Liver (tissue), 9 donors: ENCODE results near the gene CCNY. TPM values are rescaled to one million over a fixed set of nuclear protein-coding genes. Genes with fewer than 3 reads are reported as not detected.

Source experiments
- DNase-seq: peaks from one replicate; pipeline ENCODE4 v3.0.0-alpha.2; 2017; ENCODE audit warnings: low spot score
- H3K27ac ChIP-seq, 2 donors: one replicate each; pipeline ENCODE4 v1.7.0; 2013; ENCODE audit warnings: inconsistent platforms in 2 of 2, low read length in 2 of 2, control low read depth in 1 of 2, low read depth in 1 of 2, mild to moderate bottlenecking in 1 of 2
- H3K27me3 ChIP-seq, 4 donors: one replicate each; pipeline versions ENCODE4 v1.6.1 to v1.7.0; 2013; ENCODE audit warnings: low read length in 3 of 4, inconsistent platforms in 1 of 4, mild to moderate bottlenecking in 1 of 4, moderate library complexity in 1 of 4; ENCODE audit not compliant: control insufficient read depth in 4 of 4, insufficient read depth in 4 of 4
- H3K36me3 ChIP-seq, 4 donors: one replicate each; pipeline versions ENCODE4 v1.6.1 to v1.7.0; 2013; ENCODE audit warnings: low read length in 3 of 4, mild to moderate bottlenecking in 3 of 4, low read depth in 1 of 4, moderate library complexity in 1 of 4; ENCODE audit not compliant: control insufficient read depth in 4 of 4, insufficient read depth in 3 of 4
- H3K4me1 ChIP-seq, 4 donors: one replicate each; pipeline versions ENCODE4 v1.6.1 to v1.7.0; 2013; ENCODE audit warnings: low read length in 3 of 4, mild to moderate bottlenecking in 3 of 4, moderate library complexity in 1 of 4; ENCODE audit not compliant: control insufficient read depth in 4 of 4, insufficient read depth in 4 of 4
- H3K4me3 ChIP-seq, 3 donors: one replicate each; pipeline versions ENCODE4 v1.6.1 to v1.7.0; 2013; ENCODE audit warnings: low read length in 3 of 3, control low read depth in 1 of 3, low read depth in 1 of 3, mild to moderate bottlenecking in 1 of 3
- H3K9ac ChIP-seq, 2 donors: one replicate each; pipeline ENCODE4 v1.7.0; 2013; ENCODE audit warnings: low read length in 2 of 2, mild to moderate bottlenecking in 2 of 2, moderate library complexity in 2 of 2, control low read depth in 1 of 2, low read depth in 1 of 2
- H3K9me3 ChIP-seq, 4 donors: one replicate each; pipeline versions ENCODE4 v1.6.1 to v1.7.0; 2013; ENCODE audit warnings: low read length in 3 of 4; ENCODE audit not compliant: control insufficient read depth in 4 of 4
- EGR1 ChIP-seq, 2 donors: IDR thresholded peaks; 2 replicates each; pipeline ENCODE4 v1.6.1; 2016 to 2018; ENCODE audit warnings: antibody characterized with exemption in 2 of 2, low read depth in 2 of 2
- FOXA1 ChIP-seq: IDR thresholded peaks from 2 replicates; pipeline ENCODE4 v1.6.1; 2016; ENCODE audit warnings: antibody characterized with exemption
- FOXA2 ChIP-seq: IDR thresholded peaks from 2 replicates; pipeline ENCODE4 v1.6.1; 2016; ENCODE audit warnings: antibody characterized with exemption
- GABPA ChIP-seq, 2 donors: IDR thresholded peaks in 1 of 2; conservative IDR thresholded peaks in 1 of 2; 2 replicates each; pipeline ENCODE4 v1.6.1; 2016; ENCODE audit warnings: antibody characterized with exemption in 2 of 2, mild to moderate bottlenecking in 1 of 2, moderate library complexity in 1 of 2
- HNF4A ChIP-seq, 2 donors: conservative IDR thresholded peaks; 2 replicates each; pipeline ENCODE4 v1.6.1; 2016; ENCODE audit warnings: antibody characterized with exemption in 2 of 2, mild to moderate bottlenecking in 2 of 2
- HNF4G ChIP-seq: IDR thresholded peaks from 2 replicates; pipeline ENCODE4 v1.6.1; 2016; ENCODE audit warnings: antibody characterized with exemption
- NR2F2 ChIP-seq: IDR thresholded peaks from 2 replicates; pipeline ENCODE4 v1.6.1; 2016; ENCODE audit warnings: antibody characterized with exemption
- RAD21 ChIP-seq, 2 donors: IDR thresholded peaks; 2 replicates each; pipeline ENCODE4 v1.6.1; 2016; ENCODE audit warnings: antibody characterized with exemption in 2 of 2, mild to moderate bottlenecking in 2 of 2
- SP1 ChIP-seq: IDR thresholded peaks from 2 replicates; pipeline ENCODE4 v1.6.1; 2018; ENCODE audit warnings: antibody characterized with exemption, mild to moderate bottlenecking
- YY1 ChIP-seq: IDR thresholded peaks from 2 replicates; pipeline ENCODE4 v1.6.1; 2016; ENCODE audit warnings: antibody characterized with exemption, mild to moderate bottlenecking
- WGBS: extraction: QIAGEN DNeasy Blood & Tissue Kit; methylation state at CpG from one replicate; pipeline ENCODE4 v1.1.7; 2013; 5-methylcytosine and 5-hydroxymethylcytosine counted together
- polyA plus RNA-seq, 2 donors: library from polyadenylated mRNA; stranded (reverse) in 1 of 2; unstranded in 1 of 2; fragments of 200-250 nt in 1 of 2; fragments of >200 nt in 1 of 2; fragmentation: Nextera tagmentation in 1 of 2; extraction: Ambion mirVana in 1 of 2; gene quantifications; one replicate each; pipeline versions ENCODE4 v1.2.1 to v1.2.3, GENCODE V29; 2013 to 2015
- total RNA-seq, 2 donors: library from RNA; depleted of rRNA; stranded (reverse); fragments of >200 nt; gene quantifications; one replicate each; pipeline ENCODE4 v1.2.3, GENCODE V29; 2014
- TF ChIP-seq, protein P1 (sequence below): IDR thresholded peaks from 2 replicates; pipeline ENCODE4 v1.6.1; 2016; ENCODE audit warnings: antibody characterized with exemption
- TF ChIP-seq, protein P2 (sequence below): fragments of 150-350 bp; IDR thresholded peaks from 2 replicates; pipeline ENCODE4 v1.5.1; 2017; ENCODE audit warnings: improper control_type of control experiment, low read depth, low read length; ENCODE audit not compliant: missing input control
- donor health status: healthy.
- donor health status: healthy.
- donor health status: healthy.
- donor health status: healthy.
- donor health status: healthy.

CCNY gene
- total and polyA plus RNA-seq, 4 donors: 17.6 to 38.4 (median 21.8) TPM

DNA sequence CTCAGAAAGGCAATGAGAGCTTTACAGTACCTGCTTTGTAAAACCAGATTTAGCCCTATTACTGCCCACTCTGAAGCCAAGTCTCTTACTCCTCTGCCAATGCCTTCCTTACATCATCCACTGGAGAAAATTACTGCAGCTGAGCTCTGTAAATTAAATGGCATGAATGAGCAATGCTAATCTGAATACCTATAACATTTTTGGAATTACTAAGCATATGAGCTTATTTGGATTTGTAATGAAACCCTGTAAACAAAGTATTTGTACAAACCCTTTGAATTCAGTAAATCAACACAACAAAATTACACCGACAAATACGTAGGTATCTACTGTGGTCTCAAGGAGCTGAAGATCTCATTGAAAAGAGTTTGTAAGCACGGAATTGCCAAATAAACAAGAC, 12.1 kb upstream of the CCNY start (continued):
- TF ChIP-seq FOXA2: no peak
- TF ChIP-seq FOXA1: no peak
- TF ChIP-seq GABPA (IDR thresholded peaks at IDR 0.05 in 1 of 2, conservative IDR thresholded peaks at IDR 0.05 in 1 of 2): no peak
- no peak for TF ChIP-seq HNF4G

DNA sequence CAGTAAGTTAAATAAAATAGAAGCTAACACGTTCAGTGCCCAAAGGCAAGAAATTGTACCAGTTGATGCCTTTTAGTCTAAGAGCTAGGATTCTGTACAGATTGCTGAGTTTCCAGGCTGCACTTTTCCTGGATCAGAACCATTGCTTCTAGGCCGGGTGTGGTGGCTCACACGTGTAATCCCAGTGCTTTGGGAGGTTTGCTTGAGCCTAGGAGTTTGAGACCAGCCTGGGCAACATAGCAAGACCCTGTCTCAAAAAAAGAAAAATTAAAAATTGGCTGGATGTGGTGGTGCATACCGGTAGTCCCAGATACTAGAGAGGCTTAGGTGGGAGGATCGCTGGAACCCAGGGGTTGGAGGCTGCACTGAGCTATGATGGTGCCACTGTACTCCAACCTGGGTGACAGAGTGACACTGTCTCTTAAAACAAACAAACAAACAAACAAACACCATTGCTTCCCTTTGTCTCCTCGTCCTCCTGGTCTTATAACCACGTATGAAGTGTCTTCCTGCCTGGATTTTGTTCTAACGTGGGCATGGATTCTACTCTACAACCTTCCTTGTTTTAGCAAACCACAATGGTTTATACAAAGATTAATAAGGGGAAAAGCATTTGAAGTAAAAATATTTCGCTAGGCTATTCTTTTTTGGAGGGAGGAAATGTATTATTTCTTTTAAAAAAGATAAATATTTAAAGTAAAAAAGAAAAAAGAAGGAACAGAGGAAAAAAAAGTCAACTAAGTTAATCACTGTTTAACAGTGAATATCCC, 9.7 kb upstream of the CCNY start:
- H3K4me3 ChIP-seq: no peak overlapping the region

DNA sequence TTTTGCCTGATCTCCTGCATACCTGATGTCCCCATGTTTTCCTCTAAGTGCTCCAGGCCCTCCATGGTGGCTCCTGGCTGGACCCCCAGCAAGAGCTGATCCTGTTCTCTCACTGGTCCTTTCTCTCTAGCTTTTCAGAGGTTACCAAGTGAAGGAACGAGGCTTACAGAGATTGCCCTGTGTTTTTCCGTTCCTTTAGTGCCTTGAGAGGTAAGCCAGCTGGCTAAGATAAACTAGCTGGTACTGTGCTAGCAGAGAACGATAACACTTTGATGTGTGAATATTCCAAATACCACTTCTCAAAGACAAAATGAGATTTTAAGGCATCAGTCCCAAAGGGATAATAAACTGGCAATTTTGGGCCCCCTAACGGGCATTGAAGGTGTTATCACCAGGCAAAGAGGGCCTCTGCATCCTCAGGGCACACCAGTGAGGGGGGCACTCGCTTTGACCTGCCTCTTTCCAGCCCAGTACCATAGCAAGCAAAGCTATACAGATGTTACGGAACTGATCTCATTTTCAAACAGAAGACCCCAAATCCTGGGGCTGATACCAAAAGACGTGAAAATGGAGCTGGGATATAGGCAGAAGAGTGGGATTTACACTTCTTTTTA, 8.4 kb upstream of the CCNY start:
- Histone ChIP-seq H3K9me3 (no peaks in the 10 kb centered on the region), H3K9ac (no peak overlapping the region), H3K27ac (no peak overlapping the region), H3K27me3 (no peaks in the 10 kb centered on the region), H3K4me1 (peaks cover 0 to 5% (median 0%) of the 10 kb centered on the region in 4 donors), H3K4me3 (no peak overlapping the region), H3K36me3 (no peaks in the 10 kb centered on the region)
- no peak for DNase-seq
- TF ChIP-seq YY1: no peak
- TF ChIP-seq GABPA (IDR thresholded peaks at IDR 0.05 in 1 of 2, conservative IDR thresholded peaks at IDR 0.05 in 1 of 2): no peak
- TF ChIP-seq SP1: no peak
- 95% methylated on average over 7 of the region's 7 CpGs for WGBS

More for the DNA sequence above, 9.7 kb upstream of the CCNY start:
- Histone ChIP-seq H3K9ac (no peak overlapping the region), H3K9me3 (peaks cover 0 to 4% (median 0%) of the 10 kb centered on the region in 4 donors), H3K4me1 (peaks cover 0 to 5% (median 0%) of the 10 kb centered on the region in 4 donors), H3K27me3 (no peaks in the 10 kb centered on the region), H3K36me3 (peaks cover 0 to 3% (median 0%) of the 10 kb centered on the region in 4 donors), H3K27ac (no peak overlapping the region)
- no peak for DNase-seq
- TF ChIP-seq NR2F2: no peak
- no peak for TF ChIP-seq SP1
- TF ChIP-seq, protein P1, sequence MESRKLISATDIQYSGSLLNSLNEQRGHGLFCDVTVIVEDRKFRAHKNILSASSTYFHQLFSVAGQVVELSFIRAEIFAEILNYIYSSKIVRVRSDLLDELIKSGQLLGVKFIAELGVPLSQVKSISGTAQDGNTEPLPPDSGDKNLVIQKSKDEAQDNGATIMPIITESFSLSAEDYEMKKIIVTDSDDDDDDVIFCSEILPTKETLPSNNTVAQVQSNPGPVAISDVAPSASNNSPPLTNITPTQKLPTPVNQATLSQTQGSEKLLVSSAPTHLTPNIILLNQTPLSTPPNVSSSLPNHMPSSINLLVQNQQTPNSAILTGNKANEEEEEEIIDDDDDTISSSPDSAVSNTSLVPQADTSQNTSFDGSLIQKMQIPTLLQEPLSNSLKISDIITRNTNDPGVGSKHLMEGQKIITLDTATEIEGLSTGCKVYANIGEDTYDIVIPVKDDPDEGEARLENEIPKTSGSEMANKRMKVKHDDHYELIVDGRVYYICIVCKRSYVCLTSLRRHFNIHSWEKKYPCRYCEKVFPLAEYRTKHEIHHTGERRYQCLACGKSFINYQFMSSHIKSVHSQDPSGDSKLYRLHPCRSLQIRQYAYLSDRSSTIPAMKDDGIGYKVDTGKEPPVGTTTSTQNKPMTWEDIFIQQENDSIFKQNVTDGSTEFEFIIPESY: no peak
- no peak for TF ChIP-seq RAD21 (IDR thresholded peaks at IDR 0.05)
- TF ChIP-seq EGR1 (IDR thresholded peaks at IDR 0.05; ENCODE audit: low read depth in 2 of 2): no peak
- no peak for TF ChIP-seq FOXA1
- TF ChIP-seq, protein P2, sequence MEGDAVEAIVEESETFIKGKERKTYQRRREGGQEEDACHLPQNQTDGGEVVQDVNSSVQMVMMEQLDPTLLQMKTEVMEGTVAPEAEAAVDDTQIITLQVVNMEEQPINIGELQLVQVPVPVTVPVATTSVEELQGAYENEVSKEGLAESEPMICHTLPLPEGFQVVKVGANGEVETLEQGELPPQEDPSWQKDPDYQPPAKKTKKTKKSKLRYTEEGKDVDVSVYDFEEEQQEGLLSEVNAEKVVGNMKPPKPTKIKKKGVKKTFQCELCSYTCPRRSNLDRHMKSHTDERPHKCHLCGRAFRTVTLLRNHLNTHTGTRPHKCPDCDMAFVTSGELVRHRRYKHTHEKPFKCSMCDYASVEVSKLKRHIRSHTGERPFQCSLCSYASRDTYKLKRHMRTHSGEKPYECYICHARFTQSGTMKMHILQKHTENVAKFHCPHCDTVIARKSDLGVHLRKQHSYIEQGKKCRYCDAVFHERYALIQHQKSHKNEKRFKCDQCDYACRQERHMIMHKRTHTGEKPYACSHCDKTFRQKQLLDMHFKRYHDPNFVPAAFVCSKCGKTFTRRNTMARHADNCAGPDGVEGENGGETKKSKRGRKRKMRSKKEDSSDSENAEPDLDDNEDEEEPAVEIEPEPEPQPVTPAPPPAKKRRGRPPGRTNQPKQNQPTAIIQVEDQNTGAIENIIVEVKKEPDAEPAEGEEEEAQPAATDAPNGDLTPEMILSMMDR: no peak
- no peak for TF ChIP-seq FOXA2
- TF ChIP-seq HNF4G: no peak
- no peak for TF ChIP-seq YY1
- no peak for TF ChIP-seq HNF4A (conservative IDR thresholded peaks at IDR 0.05)
- no peak for TF ChIP-seq GABPA (IDR thresholded peaks at IDR 0.05 in 1 of 2, conservative IDR thresholded peaks at IDR 0.05 in 1 of 2)
- 94% methylated on average over 9 of the region's 9 CpGs for WGBS
